LNCaP clone FGC (cell line): ENCODE results near the gene PCDHGA1.
A peak's percentile ranks its signal among the peaks of the same experiment; 100 is the strongest.

Experiments used
- DNase-seq: peaks from one replicate; pipeline ENCODE4 v3.0.0-alpha.2; 2011; ENCODE audit warnings: low read depth
- H3K4me3 ChIP-seq: 2 replicates; pipeline ENCODE4 v1.5.1; 2011; ENCODE audit warnings: mild to moderate bottlenecking, low read depth, low read length, control low read depth
- CTCF ChIP-seq: IDR thresholded peaks from 2 replicates; pipeline ENCODE4 v1.5.1; 2012; ENCODE audit warnings: mild to moderate bottlenecking; ENCODE audit not compliant: control insufficient read depth, insufficient read depth; ENCODE audit errors: extremely low read depth

Gene PCDHGA1

GRCh38 chr5:141510160-141510559 is 179.8 kb downstream of the PCDHGA1 start:
- no peak for TF ChIP-seq CTCF
- no peak overlapping the region for H3K4me3 ChIP-seq
- DNase-seq: no peak

GRCh38 chr5:141510850-141511601 is 180.7 kb downstream of the PCDHGA1 start:
- no peak for DNase-seq
- no peak overlapping the region for H3K4me3 ChIP-seq
- no peak for TF ChIP-seq CTCF

- no peak overlapping the region for H3K4me3 ChIP-seq
- no peak for TF ChIP-seq CTCF
- DNase-seq: no peak
Observed at GRCh38 chr5:141511771-141512325, 181.5 kb downstream of the PCDHGA1 start.

- no peak overlapping the region for H3K4me3 ChIP-seq
- DNase-seq: peak; percentile 31
- TF ChIP-seq CTCF: peak; percentile 84
Observed at GRCh38 chr5:141512390-141512910, 182.1 kb downstream of the PCDHGA1 start.

GRCh38 chr5:141512911-141513626 is 182.8 kb downstream of the PCDHGA1 start:
- no peak overlapping the region for H3K4me3 ChIP-seq
- no peak for TF ChIP-seq CTCF
- no peak for DNase-seq

- no peak overlapping the region for H3K4me3 ChIP-seq
- TF ChIP-seq CTCF: no peak
- no peak for DNase-seq
Observed at GRCh38 chr5:141513627-141514329, 183.5 kb downstream of the PCDHGA1 start.
